H1 (cell line): ENCODE data around the gene HTN3.

ENCODE experiments used
- CTBP2 ChIP-seq: IDR thresholded peaks from 2 replicates; pipeline ENCODE4 v1.7.0; 2011; ENCODE audit warnings: borderline replicate concordance, mild to moderate bottlenecking, moderate library complexity, mixed read lengths, low read length; ENCODE audit not compliant: insufficient read depth, insufficient read length
- EP300 ChIP-seq, 2 experiments: IDR thresholded peaks; 1 replicate in 1 of 2; 2 replicates in 1 of 2; pipeline ENCODE4 v1.6.1; 2011 to 2012; ENCODE audit warnings: low read depth in 2 of 2, low read length in 2 of 2, mild to moderate bottlenecking in 2 of 2, borderline replicate concordance in 1 of 2, inconsistent platforms in 1 of 2, moderate library complexity in 1 of 2
- RBBP5 ChIP-seq: IDR thresholded peaks from 2 replicates; pipeline ENCODE4 v1.7.1; 2012; ENCODE audit warnings: low read depth, mild to moderate bottlenecking, inconsistent platforms, low read length, moderate library complexity, borderline replicate concordance
- TAF1 ChIP-seq: IDR thresholded peaks from 2 replicates; pipeline ENCODE4 v1.6.1; 2011; ENCODE audit warnings: mild to moderate bottlenecking, low read depth, low read length
- TF ChIP-seq, protein P1 (sequence below), 3 experiments: IDR thresholded peaks; 1 replicate in 2 of 3; 2 replicates in 1 of 3; pipeline versions ENCODE4 v1.5.1 to v1.6.1; 2011; ENCODE audit warnings: low read length in 3 of 3, mild to moderate bottlenecking in 3 of 3, inconsistent platforms in 2 of 3, low read depth in 1 of 3, moderate library complexity in 1 of 3; ENCODE audit not compliant: insufficient read depth in 1 of 3; ENCODE audit errors: control extremely low read depth in 1 of 3

- TF ChIP-seq, protein P1, sequence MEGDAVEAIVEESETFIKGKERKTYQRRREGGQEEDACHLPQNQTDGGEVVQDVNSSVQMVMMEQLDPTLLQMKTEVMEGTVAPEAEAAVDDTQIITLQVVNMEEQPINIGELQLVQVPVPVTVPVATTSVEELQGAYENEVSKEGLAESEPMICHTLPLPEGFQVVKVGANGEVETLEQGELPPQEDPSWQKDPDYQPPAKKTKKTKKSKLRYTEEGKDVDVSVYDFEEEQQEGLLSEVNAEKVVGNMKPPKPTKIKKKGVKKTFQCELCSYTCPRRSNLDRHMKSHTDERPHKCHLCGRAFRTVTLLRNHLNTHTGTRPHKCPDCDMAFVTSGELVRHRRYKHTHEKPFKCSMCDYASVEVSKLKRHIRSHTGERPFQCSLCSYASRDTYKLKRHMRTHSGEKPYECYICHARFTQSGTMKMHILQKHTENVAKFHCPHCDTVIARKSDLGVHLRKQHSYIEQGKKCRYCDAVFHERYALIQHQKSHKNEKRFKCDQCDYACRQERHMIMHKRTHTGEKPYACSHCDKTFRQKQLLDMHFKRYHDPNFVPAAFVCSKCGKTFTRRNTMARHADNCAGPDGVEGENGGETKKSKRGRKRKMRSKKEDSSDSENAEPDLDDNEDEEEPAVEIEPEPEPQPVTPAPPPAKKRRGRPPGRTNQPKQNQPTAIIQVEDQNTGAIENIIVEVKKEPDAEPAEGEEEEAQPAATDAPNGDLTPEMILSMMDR (IDR thresholded peaks at IDR 0.05; ENCODE audit: control extremely low read depth in 1 of 3, insufficient read depth in 1 of 3, low read depth in 1 of 3, low read length in 3 of 3): no peak
- TF ChIP-seq TAF1: no peak
- TF ChIP-seq RBBP5: no peak
- no peak for TF ChIP-seq EP300 (IDR thresholded peaks at IDR 0.05; ENCODE audit: borderline replicate concordance in 1 of 2, low read depth in 2 of 2, low read length in 2 of 2)
- no peak for TF ChIP-seq CTBP2
These were observed 27.5 kb upstream of the HTN3 start for GRCh38 chr4:70000711-70001110.
